HG03135 (cell line): Measurements from ENCODE around the gene FAM47E.
"Not testable (repeated sequence)": the region's sequence is repeated elsewhere in the genome, so short reads cannot be mapped to it uniquely, and the experiment has no call there.

Experiments used
- ATAC-seq: cut with Tn5 transposase; IDR thresholded peaks from one replicate; pipeline ENCODE4 v1.9.1; 2021; ENCODE audit warnings: mild to moderate bottlenecking, moderate library complexity; ENCODE audit not compliant: unreplicated experiment

The FAM47E gene

GRCh38 chr4:76266627-76267026 lies 15.1 kb downstream of the FAM47E start:
- ATAC-seq = no peak

- no peak for ATAC-seq
Measured at GRCh38 chr4:76267811-76268210, 16.3 kb downstream of the FAM47E start.

- no peak for ATAC-seq
Measured at GRCh38 chr4:76270244-76271175, 19.0 kb downstream of the FAM47E start.

- no peak for ATAC-seq
Measured at GRCh38 chr4:76271248-76271647, 19.7 kb downstream of the FAM47E start.

GRCh38 chr4:76272073-76272472 lies 20.6 kb downstream of the FAM47E start:
- ATAC-seq = no peak

- ATAC-seq = no peak
Measured at GRCh38 chr4:76272582-76272981, 21.1 kb downstream of the FAM47E start.

- no peak for ATAC-seq
Measured at GRCh38 chr4:76272999-76273398, 21.5 kb downstream of the FAM47E start.

GRCh38 chr4:76275486-76276124 lies 24.1 kb downstream of the FAM47E start:
- no peak for ATAC-seq

GRCh38 chr4:76276813-76277212 lies 25.3 kb downstream of the FAM47E start:
- no peak for ATAC-seq

GRCh38 chr4:76277667-76278066 lies 26.1 kb downstream of the FAM47E start:
- ATAC-seq = no peak

GRCh38 chr4:76278583-76278982 lies 27.1 kb downstream of the FAM47E start:
- no peak for ATAC-seq

GRCh38 chr4:76279462-76279861 lies 27.9 kb downstream of the FAM47E start:
- no peak for ATAC-seq

- ATAC-seq = no peak
Measured at GRCh38 chr4:76280488-76281441, 29.2 kb downstream of the FAM47E start.

- not testable (repeated sequence) for ATAC-seq
Measured at GRCh38 chr4:76281594-76281993, 30.1 kb downstream of the FAM47E start.

GRCh38 chr4:76282941-76283689 lies 31.6 kb downstream of the FAM47E start:
- ATAC-seq = no peak

- ATAC-seq = no peak
Measured at GRCh38 chr4:76283900-76284299, 32.4 kb downstream of the FAM47E start.

GRCh38 chr4:76287811-76288210 lies 36.3 kb downstream of the FAM47E start:
- not testable (repeated sequence) for ATAC-seq

GRCh38 chr4:76292730-76293129 lies 41.2 kb downstream of the FAM47E start:
- no peak for ATAC-seq

GRCh38 chr4:76293772-76294171 lies 42.3 kb downstream of the FAM47E start:
- ATAC-seq = no peak

GRCh38 chr4:76296286-76296820 lies 44.8 kb downstream of the FAM47E start:
- no peak for ATAC-seq
